T-helper 22 cell (primary cell): ENCODE measurements around the gene DGKA.
"Not testable (repeated sequence)": the region's sequence is repeated elsewhere in the genome, so short reads cannot be mapped to it uniquely, and the experiment has no call there.

ENCODE experiments used
- DNase-seq: peaks from one replicate; pipeline ENCODE4 v3.0.0-alpha.2; 2020; ENCODE audit warnings: low read depth

The DGKA gene

DNA sequence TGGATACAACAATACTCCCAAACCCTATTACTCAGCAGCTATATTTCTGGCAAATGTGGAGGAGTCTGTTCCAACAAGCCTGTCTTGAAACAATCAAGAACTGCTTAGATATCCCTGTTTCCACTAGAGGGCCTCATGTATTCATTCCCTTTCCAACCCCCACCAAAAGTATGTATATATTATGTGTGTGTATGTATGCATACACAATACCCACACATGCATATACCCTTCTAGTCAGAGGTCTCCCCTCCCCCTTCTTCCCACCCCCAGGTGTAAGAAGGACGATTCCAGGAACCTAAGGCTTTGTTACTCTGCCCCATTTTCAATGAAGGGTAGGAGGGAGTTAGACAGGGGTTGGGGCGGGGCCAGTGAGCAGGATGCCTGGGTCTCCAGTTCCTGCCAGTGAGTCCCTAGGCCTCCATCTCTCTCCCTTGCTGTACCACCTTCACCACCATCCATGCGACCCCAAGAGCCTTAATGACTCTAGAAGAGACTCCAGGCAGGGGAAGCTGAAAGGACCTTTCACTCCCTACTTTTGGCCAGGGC lies at the start of gene DGKA:
Gene DGKA, plus strand, starts transcription at position 392 of the 546 bp plus-strand sequence. CDS start 5,342 bp downstream, outside the sequence.
- DNase-seq: peak; percentile 46

DNA sequence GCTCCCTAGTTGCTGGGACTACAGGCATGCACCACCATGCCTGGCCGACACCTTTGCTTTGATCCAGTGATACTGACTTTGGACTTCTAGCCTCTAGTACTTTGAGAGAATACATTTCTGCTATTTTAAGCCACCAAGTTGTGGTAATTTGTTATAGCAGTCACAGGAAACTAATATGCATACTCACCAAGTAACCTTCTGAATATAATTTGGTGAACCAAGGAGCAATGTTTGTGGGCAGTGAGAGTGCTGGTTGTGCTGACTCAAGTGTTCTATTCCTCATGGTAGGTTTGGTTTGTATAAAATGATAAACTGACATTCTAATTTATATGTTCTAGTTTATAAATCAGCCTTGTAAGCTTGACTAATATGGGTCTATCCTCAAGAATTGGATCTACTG lies 45.8 kb upstream of the DGKA start:
- no peak for DNase-seq

DNA sequence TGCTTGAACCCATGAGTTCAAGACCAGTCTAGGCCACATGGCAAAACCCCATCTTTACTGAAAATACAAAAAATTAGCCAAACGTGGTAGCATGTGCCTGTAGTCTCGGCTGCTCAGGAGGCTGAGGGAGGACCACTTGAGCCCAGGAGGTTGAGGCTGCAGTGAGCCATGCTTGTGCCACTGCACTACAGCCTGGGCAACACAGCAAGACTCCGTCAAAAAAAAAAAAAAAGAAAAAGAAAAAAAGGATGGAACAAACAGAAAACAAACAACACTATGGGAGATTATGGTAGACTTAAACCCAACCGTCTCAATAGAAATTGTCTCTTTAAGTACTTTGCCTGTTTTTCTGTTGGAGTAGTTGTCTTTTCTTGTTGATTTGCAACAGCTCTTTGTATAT lies 39.7 kb upstream of the DGKA start:
- DNase-seq: no peak

DNA sequence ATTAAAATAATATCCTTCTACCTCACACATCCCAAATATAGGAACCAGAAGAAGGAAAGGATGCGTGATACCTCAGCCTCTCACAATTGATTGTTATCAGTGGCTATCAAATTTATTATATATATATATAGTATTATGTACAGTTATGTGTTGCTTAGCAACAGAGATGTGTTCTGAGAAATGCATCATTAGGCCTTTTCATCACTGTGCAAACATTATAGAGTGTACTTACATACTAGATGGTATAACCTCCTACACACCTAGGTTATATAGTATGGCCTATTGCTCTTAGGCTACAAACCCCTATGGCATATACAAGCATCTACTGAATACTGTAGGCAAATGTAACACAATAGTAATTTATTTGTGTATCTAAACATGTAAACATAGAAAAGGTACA lies 37.2 kb upstream of the DGKA start:
- DNase-seq: no peak

DNA sequence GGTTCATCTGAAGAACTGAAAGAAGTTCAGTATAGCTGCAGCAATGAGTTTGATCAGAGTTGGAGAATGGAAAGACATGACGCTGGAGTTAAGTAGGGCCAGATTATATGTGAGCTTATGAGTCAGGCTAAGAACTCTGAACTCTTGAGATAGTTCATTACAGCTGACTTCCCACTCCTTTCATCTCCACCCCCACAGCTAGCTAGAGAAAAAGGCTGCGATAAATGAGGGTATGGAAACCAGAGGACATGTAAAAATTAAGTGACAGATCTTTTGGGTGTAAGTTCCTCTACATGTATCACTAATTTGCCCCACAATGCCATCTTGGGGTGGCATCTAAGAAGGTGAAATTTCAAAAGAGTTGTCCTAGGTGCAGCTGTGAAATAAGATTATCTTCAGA lies 31.9 kb upstream of the DGKA start:
- DNase-seq: no peak

DNA sequence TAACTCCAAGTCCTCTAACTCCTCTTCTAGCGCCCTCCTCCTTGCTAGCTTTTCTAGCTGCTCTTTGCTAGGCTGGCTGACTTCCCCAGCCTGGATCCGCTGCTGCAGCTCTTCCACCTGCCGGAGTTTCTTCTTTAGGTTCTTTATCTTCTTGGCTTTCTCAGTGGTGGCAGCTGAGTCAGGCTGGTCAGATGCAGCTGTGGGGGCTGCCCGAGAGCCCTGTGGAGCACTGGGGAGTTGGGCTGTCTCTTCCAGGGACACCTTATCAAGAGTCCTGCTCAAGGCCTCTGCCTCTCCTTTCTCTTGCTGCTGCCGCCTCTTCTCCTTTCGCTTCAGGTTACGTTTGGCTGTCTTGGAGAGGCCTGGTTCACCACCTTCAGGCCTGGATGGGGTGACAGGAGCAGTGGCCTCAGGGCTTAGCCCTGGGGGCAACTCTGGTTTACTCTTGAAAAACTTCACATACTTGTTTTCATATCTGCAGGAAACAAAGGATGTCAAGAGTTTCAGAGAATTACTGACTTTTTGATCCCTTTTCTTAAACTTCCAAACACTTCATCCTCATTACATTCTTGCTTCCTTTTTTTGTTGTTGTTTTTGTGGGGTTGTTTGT lies 29.0 kb upstream of the DGKA start:
- DNase-seq: no peak

DNA sequence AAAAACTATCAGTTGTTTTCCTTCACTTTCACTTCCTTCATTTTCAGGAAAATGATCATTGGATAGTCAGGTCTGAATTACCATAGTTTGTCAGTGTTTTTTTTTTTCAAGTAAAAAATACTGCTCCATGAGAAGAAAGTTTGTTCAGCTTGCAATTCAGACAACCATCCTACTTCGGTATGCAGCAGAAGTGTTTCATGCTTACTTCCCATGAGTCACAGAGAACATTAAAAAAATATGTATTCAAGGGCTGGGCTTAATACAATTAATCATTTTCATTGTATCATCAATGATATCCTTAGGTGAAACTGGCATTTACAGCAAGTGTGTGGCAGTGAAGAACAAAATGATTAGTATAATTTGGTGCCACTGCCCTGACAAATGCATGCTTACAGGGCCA lies 24.9 kb upstream of the DGKA start:
- no peak for DNase-seq

DNA sequence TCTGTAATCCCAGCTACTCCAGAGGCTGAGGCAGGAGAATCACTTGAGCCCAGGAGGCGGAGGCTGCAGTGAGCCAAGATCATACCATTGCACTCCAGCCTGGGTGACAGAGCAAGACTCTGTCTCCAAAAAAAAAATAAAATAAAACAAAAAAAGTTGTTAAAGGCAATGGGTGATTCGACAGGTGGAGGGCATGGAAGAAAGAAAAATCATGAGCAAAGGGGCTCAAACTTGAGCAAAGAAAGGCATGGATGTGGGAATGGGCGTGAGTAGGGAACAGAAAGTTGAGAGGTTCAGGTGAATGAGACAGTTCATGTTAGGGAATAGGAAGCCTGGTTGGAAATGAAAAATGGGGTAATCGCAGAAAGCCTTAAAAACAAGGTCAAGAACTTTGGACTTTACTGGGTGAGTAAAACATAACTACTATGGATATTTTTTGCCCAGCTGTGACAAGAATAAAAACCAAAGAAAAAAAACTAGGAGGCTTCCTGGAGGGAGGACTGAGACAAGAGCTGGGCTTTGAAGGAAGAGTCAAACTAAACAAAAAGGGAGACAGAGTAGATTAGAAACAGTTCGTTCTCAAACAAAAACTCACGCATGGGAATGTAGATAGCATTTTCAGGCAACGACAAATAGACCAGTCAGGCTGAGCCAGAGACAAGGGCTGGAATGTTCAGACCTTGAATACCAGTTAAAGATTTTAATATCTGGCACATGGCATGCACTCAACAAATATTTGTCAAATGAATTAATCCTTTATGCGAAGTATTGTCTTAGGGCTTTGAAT lies 22.0 kb upstream of the DGKA start:
- DNase-seq: no peak

DNA sequence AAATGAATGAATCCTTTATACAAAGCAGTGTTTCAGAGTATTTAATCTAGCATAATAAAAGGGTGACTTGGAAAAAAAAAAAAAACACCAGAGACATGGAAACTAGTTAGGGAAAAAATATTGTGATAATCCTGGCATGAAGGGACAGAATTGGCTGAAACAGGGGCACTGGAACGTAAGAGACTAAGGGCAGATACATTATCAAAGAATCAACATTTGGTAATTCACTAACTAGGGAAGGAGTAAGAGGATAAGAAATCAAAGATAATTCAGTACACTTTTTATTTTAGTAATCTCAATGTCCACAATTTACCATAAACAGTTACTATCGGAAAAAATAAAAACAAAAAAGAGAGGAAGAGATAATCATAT lies 21.5 kb upstream of the DGKA start:
- DNase-seq: no peak

DNA sequence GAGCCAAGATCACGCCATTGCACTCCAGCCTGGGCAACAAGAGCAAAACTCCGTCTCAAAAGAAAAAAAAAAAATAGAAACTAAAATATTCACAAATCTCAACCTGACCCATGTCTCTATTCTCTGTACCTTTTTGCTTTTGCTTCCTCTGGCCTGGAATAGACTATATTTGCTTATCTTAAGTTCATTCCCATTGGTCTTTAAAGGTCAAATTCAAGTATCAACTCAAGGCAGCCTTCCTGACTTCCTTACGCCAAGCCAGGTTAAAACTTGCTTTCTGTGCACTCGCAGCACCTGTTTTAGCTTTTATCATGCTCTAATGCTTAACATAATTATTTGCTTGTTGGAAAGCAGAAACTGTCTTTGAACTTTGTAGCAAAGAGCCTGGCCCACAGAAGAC lies 18.1 kb upstream of the DGKA start:
- DNase-seq: no peak

DNA sequence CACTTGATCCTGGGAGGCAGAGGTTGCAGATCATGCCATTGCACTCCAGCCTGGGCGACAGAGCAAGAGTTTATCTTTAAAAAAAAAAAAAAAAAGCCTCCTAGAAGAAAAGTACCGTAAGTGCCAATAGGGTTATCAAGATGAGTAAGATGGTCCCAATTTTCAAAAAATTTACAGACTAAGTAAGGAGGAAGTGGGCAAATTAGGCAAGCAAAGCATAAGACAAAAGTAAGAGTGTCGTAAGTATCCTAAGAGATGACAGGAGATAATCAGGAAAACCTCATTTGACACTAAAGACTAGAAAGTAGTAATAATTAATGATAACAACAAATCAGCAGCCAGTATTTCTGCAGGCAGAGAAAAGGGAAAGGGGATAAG lies 15.5 kb upstream of the DGKA start:
- no peak for DNase-seq

DNA sequence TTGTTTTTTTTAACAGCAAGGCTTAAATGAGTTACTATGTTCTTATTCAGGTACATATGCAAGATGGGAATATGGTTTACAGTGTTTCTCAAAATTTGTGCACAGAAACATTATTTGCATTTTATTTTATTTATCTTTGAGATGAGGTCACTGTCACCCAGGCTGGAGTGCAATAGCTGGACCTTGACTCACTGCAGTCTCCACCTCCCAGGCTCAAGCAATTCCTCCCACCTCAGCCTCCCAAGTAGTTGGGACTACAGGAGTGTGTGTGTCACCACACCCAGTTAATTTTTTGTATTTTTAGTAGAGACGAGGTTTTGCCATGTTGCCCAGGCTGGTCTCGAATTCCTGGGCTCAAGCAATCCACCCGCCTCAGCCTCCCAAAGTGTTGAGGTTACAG lies 11.9 kb upstream of the DGKA start:
- DNase-seq: not testable (repeated sequence)

DNA sequence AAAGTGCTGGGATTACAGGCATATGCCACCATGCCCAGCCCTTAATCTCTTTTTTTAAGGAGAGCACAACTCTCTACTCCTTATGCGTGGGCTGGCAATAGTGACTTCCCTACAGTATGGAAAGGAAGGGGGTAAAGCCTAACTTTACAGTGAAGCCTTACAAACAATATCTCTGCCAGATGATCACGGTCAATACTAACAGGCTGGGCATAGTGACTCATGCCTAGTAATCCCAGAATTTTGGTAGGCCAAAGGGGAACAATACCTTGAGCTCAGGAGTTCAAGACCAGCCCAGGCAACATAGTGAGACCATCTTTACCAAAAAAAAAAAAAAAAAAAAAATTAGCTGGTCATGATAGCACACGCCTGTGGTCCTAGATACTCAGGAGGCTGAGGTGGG lies 8.8 kb upstream of the DGKA start:
- no peak for DNase-seq

DNA sequence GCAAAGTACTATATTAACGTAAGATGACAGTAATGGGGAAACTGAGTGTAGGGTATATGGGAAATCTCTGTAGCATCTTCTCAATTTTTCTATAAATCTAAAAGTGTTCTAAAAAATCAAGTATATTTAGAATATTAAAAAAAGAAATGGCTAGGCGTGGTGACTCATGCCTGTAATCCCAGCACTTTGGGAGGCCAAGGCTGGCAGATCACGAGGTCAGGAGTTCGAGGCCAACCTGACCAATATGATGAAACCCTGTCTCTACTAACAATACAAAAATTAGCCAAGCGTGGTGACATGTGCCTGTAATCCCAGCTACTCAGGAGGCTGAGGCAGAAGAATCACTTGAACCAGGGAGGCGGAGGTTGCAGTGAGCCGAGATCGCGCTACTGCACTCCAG lies 7.3 kb upstream of the DGKA start:
- not testable (repeated sequence) for DNase-seq

DNA sequence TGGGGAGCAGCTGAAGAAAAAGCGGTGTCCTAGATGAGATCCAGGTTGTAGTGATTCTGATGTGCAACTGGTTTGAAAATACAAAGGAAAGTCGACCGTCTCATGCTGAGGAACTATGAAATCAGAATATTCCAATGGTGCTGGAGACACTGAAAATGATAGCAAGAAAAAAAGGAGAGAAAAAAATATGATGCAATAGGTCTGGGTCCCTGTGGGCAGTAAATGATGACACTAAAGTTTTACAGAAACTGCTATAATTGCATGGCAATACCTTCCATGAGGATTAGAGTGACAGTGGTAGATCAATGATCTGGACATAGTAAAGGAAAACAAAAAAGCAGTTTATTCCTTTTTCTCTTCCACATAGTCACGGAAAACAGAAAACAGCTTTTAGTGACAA lies 5.6 kb upstream of the DGKA start:
- no peak for DNase-seq

DNA sequence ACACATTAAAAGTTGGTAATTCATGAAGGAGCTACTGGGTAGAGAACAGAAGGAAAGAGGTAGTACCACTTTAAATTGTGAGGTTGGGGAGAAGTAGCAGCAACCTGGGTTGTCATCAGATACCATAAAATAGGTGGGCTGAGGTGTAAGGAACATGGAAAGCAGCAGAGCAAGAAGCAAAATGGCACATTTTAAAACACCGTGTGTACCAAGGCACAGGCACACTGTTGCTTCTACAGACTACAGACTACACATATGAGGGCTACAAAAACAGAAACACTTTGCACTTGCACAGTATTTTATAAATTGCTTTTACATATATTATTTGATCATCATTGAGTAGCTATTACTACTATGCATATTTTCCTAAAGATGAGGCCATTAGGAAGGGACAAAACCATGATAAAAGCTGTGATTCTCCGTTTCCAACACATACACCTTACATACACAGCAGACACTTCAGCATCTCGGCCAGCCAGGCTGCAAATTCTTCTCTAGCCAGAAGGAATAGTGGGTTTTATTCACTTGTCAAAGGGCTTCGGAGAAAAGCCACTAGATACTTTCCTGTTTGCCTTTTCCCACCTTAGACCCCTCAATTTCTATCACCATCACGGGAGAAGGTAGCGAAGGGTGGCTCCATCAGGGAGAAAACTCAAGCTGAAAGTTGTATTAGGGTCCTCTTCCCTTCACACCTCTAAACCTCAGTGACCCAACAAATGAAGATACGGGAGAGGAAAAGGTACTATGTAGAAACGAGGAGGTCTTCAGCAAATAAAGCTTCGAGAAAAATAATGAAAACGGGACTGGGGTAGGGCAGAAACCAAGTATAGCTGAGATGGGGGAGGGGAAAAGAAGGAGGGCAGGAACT lies 4.9 kb upstream of the DGKA start:
- DNase-seq: no peak

DNA sequence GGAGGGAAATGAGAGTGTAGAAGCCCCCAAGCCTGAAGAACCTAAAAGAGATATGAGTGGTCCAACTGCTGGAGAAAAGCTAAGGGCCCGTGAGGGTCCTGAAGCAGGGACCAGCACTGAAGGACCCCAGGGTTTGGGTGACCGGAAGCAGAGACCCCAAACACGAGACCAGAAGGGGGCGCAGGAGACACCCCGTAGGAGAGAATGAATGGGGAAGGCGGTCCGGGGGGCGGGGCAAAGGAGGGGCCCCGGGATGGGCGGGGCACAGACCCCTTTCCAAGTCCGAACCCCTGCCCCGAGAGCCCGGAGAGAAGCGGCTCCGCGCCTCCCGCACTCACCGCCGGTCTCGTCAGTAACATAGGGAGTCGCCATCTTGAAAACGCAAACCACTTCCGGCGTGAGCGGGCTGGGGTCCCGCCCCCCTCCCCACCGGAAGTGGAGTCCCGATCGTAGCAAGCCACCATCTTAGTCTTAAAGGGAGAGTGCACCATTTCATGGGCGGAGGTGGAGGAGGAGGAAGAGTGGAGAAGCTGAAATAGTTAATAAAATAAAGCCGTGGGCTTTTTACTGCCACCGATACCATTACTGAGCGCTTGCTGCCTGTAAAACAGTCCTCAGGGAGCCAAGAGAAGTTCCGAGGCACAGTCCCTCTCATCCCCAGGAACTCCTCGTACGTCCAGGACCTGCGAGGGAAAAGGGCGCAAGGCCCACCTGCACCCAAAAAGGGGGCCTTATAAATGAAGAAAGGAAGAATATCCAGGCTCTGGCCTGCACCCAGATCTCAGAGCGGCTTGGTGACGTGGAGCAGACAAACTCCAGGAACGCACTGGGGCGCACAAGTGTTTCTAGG lies 4.0 kb upstream of the DGKA start:
- DNase-seq: peak; percentile 85

DNA sequence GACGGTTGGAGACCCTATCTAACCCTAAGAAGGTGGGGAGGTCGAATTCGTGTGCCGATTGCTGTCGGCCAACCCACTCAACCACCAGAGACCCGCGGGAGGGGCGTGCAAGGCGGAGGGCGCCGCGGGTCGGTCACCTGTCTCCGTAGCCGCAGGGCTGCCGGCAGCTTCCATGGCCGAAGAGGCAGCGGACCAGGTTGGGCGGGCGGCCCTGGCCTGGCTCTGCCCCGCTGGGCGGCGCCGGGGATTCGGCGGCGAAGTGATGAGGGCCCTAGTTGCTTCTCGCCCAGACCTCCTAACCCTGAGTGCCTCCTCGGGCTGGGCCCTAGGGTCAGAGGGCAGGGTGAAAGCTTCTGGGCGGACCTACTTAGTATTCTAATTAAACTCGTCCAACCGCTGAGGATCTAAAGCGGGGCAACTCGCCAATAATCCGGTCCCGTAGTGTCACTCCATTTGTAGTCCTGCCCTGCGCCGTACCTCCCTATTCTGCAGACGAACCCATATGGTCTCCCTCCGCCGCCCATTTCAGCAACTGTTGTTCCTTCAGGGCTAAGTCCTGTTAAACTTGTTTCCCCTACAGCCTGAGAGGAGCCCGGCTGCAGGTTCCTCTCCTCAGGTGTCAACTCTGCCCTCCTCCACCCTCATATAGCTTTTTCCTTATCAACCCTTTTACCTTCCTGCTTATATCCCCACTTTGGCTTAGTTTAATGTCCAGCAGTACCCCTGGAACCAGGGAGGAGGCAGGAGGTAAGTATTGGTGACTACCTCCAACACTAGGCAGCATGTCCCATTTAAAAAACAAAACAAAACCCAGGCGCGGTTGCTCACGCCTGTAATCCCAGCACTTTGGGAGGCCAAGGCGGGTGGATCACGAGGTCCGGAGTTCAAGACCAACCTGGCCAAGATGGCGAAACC lies 3.1 kb upstream of the DGKA start, which contains the start of gene PYM1:
Gene PYM1, minus strand, starts transcription at position 307 of the 915 bp plus-strand sequence. Its CDS starts 133 bp downstream, at position 174.
- DNase-seq: peak; percentile 58

DNA sequence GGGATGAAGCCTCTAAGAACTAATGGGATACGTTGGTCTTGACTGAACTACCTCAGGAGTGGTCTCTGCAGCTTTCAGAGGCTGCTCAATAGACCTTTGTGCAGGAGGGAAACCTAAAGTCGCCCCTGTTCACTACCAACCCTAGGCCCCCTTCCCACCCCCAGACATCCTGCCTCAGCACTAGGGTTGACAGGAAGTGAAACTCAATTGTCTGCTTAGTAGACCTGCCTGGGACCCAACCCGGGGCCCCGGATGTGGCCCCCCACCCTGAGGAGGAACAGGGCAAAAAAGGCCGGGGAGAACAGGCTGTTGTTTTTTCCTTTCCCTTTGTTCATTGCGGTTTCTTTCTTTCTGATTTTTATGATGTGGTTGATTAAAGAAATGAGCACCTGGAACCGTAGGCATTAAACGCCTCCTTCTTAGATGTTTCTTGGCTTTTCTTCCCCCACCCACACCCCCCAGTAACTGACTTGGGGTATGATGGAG lies 1.6 kb upstream of the DGKA start:
- peak; percentile 89 for DNase-seq

DNA sequence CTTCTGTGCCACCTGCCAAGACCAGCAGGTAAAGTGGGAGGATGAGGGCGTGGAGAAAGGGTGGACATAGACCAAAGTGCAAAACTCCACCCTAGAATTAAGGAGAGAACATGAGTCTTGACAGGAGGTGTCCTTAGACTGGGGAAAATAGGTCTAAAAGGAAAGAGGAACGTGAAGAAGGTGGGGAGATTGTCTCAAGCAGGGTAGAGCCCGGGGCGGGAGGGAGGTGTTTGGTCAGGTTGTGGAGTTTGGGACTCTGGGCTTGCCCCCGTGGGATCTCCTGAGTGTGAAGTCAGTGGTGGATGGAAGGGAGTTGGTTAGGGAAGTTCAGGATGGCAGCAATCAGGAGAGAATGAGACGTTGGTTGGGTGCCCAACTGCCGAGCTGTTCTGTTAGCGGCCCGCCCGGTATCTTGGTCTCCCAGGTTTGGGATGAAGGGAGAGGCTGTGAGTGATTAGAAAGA lies 386 bp downstream of the DGKA start:
- DNase-seq: no peak
